Ecto neural progenitor cell (in vitro differentiated cells): ENCODE measurements around the gene DDIT3.

Experiments used
- DNase-seq: peaks from one replicate; pipeline ENCODE4 v3.0.0-alpha.2; 2018; ENCODE audit warnings: low spot score

Gene DDIT3

DNA sequence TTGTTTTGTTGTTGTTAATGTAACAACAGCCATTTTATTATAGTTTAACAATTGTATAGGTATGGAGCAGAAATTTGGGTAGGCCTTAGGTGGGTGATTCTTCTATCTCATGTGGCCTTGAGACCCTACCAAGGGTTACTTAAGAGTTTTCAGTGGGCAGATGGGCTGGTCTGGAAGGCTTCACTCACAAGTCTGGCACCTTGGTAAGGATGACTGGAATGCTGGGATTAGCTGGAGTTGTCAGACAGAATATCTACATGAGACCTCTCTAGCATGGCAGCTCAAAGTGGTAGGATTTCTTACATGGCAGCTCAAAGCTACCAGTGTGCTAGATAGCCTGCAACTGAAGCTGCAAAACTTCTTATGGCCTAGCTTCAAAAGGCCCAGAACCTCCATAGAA is 34.6 kb downstream of the DDIT3 start:
- no peak for DNase-seq

GRCh38 chr12:57483466-57483865 is 36.8 kb downstream of the DDIT3 start:
- DNase-seq: no peak

DNA sequence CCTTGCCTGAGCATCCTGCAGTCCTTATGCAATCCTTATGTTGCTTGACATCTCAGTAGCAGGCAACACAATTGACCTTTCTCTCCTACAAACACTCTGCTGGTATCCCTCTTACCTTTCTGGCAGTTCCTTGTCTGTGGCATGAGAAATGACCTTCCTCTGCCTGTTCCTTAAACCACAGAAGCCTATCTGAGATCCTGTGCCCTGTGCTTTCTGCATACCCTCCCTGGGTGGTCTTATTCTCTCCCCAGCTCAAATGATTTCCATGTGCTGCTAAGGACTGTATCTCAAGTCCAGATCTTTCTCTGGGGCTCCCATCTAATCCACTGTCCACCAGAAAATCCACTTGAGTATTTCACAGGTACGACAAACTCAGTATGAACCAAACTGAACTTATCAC is 38.6 kb downstream of the DDIT3 start:
- DNase-seq: no peak

GRCh38 chr12:57479376-57480115 is 40.8 kb downstream of the DDIT3 start, which contains the start of gene ARHGAP9:
Gene ARHGAP9 (minus strand): TSS chr12:57479866. CDS start chr12:57479406, 460 bp downstream.
- DNase-seq: no peak

DNA sequence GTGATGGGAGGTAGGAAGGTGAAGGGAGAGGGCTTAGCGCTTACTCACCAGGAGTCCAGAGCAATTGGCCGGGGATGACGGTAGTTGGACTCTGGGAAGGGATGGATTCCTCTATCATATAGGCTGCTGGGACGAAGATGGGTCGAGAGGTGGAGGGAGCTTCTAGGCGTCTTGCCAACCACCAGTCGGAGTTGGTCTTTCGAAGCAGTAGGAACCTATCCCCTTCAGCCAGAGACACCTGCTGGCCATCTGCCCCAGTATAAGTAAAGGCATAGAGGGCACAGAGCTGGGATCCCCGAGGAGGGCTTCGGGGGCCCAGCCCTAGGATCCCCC is 41.3 kb downstream of the DDIT3 start:
- no peak for DNase-seq

- no peak for DNase-seq
These were observed 42.3 kb downstream of the DDIT3 start for GRCh38 chr12:57477710-57478681.

DNA sequence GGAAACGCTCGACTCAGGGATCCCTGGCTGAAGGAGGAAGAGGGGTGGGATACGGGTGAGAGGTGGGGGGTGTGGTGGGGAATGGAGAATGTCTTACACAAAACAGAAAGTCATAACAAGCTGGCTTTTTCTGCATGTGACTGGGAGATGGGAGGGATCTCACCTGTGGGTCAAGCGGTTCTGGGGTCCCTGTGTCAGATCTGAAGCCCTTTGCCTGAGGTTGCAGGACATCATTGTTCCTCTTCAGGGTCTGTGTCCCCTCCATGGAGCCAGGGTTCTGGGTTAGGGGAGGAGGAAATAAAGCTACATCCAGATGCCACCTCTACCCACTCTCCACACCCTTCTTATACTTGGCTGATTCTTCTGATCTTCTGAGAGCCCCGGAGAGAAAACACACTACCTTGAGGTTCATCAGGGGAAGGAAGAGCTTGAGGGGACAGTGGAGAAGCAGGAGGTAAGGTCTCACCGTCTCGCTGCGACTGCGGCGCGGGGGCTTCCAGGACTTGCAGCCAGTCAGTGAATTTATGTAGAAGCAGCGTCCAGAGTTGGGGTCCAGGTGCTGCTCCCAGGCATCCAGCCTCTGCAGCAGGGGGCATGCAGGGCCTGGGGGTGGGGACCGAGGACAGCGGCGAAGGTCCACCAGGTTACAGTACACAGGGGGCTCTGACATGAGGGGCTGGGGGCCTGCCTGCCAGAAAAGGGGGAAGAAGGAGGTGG is 43.2 kb downstream of the DDIT3 start:
- DNase-seq: no peak

- DNase-seq: no peak
These were observed 43.9 kb downstream of the DDIT3 start for GRCh38 chr12:57476162-57476992.

GRCh38 chr12:57475271-57476161 is 44.8 kb downstream of the DDIT3 start:
- DNase-seq: peak; percentile 71

DNA sequence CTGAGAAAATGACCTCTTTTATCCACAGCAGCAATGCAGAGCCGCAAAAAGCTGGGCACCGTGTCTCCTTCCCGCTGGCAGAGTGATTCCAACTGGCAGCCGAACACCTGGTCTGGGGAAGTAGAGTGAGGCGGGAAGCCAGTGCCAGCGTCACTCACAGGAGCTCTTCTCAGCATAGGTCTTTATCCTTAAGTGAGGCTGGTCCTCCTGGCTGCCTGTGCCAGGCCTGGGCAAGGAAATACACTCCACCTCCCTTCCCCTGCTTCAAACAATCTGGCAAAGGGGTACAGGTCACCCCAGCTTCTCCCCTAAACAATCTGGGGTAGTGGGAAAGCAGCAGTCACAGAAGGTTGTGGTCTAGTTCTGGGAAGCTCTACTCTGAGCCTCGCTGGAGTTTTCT is 45.5 kb downstream of the DDIT3 start:
- DNase-seq: no peak

DNA sequence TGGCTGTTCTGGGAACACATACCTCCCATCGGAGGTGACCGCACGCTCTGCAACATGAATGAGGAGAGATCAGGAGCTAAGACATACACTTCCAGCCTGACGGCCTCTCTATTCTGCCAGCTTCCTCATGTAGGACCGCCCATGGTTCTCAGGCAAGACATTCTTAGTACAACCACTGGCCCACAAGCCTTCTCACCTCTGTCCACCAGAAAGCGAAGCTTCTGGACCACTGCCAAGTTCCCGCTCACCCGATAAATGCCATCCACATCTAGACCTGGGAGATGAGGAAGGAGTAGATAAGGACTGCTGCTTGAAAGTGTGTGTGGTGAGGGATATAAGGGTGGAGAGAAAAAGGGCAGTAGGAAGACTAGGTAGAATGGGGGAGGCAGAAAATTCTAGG is 45.9 kb downstream of the DDIT3 start:
- no peak for DNase-seq

DNA sequence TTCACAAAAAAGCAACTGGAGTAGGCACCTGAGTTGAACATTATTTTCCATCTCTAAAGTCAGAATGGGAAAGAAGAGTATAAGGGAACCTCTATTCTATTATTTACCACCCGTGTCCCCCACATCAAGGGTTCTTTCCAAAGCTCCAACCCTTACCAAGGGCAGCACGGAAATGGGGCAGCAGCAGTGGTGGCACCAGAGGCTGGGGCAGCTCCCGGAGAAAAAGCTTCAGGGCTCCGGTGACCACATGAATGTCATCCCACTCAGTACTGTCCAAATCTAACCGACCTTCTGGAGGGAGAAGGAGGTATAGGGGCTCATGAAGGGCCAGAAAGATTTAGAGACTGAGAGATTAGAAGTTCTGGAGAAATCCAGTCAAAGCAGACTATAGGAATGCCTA is 46.4 kb downstream of the DDIT3 start:
- DNase-seq: no peak

- DNase-seq: no peak
These were observed 46.9 kb downstream of the DDIT3 start for GRCh38 chr12:57473392-57473791.

- DNase-seq: no peak
These were observed 47.9 kb downstream of the DDIT3 start for GRCh38 chr12:57472391-57472790.

DNA sequence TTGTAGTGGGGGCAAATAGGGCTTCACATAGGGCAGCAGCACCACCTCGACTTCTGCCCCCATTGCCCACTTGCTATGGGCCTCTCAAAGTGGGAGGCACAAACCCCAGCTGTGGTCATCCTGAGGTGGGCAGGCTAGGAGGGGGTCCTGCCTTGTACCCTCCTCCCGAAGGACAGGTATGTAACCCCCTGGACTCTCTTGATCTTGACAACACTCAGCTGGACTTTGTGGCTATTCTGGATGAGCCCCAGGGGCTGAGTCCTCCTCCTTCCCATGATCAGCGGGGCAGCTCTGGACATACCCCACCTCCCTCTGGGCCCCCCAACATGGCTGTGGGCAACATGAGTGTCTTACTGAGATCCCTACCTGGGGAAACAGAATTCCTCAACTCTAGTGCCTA is 48.7 kb downstream of the DDIT3 start:
- no peak for DNase-seq

DNA sequence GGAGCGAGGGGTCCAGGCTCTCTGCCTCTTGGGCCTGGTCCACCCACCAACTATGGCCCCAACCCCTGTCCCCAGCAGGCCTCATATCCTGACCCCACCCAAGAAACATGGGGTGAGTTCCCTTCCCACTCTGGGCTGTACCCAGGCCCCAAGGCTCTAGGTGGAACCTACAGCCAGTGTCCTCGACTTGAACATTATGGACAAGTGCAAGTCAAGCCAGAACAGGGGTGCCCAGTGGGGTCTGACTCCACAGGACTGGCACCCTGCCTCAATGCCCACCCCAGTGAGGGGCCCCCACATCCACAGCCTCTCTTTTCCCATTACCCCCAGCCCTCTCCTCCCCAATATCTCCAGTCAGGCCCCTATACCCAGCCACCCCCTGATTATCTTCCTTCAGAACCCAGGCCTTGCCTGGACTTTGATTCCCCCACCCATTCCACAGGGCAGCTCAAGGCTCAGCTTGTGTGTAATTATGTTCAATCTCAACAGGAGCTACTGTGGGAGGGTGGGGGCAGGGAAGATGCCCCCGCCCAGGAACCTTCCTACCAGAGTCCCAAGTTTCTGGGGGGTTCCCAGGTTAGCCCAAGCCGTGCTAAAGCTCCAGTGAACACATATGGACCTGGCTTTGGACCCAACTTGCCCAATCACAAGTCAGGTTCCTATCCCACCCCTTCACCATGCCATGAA is 49.2 kb downstream of the DDIT3 start:
- DNase-seq: no peak

GRCh38 chr12:57470286-57470969 is 49.9 kb downstream of the DDIT3 start:
- DNase-seq: peak; percentile 40

- peak; percentile 43 for DNase-seq
These were observed 50.8 kb downstream of the DDIT3 start for GRCh38 chr12:57469296-57470164.
